OCI-LY1 (cell line): Measurements from ENCODE around the gene PTPRM.

Experiments used
- EZH2 ChIP-seq: fragments of 200-600 bp; sonication (generic), shearing (Covaris generic); IDR thresholded peaks from 2 replicates; pipeline ENCODE4 v1.8.0; 2017; ENCODE audit warnings: borderline replicate concordance, mixed run types, mild to moderate bottlenecking, antibody characterized with exemption, low read length, moderate library complexity, mixed read lengths
- TF ChIP-seq, protein P1 (sequence below): fragments of 200-600 bp; sonication (generic), shearing (Covaris generic); IDR thresholded peaks from 2 replicates; pipeline ENCODE4 v1.5.1; 2017; ENCODE audit warnings: mild to moderate bottlenecking, antibody characterized with exemption, low read length, moderate library complexity, mixed read lengths

DNA sequence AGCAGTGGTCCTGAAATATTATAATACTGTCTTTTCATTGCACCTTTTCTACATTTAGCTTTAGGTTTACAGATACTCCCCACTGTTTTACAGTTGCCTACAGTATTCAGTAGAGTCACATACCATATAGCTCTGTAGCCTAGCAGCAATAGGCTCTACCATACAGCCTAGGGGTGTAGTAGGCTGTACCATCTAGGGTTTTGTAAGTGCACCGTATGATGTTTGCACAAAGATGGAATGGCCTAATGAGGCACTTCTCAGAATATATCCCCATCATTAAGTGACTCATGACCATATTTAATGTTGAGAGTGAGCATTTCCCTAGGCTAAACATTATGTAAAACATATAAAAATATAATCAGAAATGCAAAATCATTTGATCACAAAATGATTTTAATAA is 530.8 kb downstream of the PTPRM start:
- TF ChIP-seq, protein P1, sequence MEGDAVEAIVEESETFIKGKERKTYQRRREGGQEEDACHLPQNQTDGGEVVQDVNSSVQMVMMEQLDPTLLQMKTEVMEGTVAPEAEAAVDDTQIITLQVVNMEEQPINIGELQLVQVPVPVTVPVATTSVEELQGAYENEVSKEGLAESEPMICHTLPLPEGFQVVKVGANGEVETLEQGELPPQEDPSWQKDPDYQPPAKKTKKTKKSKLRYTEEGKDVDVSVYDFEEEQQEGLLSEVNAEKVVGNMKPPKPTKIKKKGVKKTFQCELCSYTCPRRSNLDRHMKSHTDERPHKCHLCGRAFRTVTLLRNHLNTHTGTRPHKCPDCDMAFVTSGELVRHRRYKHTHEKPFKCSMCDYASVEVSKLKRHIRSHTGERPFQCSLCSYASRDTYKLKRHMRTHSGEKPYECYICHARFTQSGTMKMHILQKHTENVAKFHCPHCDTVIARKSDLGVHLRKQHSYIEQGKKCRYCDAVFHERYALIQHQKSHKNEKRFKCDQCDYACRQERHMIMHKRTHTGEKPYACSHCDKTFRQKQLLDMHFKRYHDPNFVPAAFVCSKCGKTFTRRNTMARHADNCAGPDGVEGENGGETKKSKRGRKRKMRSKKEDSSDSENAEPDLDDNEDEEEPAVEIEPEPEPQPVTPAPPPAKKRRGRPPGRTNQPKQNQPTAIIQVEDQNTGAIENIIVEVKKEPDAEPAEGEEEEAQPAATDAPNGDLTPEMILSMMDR = no peak
- no peak for TF ChIP-seq EZH2
